Stimulated activated CD8-positive, alpha-beta memory T cell treated with anti-CD3 and anti-CD28 coated beads, Interleukin-2, amount 100 ng/mL, for 48 hours (primary cell): ENCODE results near the gene AGAP1.

ENCODE experiments used
- DNase-seq, 2 donors: peaks; one replicate each; pipeline ENCODE4 v3.0.0-alpha.2; 2020; ENCODE audit warnings: low read depth in 2 of 2

The AGAP1 gene

DNA sequence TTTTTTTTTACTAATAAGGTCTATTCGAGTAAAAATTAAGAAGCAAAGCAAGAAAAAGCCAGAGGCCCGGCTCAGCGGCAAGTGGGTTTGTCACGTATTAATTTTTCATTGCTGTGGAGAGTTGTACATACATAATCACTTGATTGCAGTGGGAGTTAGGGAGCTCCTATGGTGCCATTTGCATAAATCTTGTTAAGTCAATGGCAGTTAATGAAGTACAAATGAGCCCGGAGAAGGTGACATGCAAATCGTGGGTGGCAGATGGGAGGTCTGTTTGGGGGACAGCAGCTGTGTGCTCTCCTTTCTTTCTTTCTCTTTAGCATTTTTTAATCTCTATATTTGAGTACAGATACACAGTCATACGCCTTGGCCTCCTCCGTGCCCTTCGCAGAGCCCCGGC, 317.0 kb downstream of the AGAP1 start:
- no peak for DNase-seq

DNA sequence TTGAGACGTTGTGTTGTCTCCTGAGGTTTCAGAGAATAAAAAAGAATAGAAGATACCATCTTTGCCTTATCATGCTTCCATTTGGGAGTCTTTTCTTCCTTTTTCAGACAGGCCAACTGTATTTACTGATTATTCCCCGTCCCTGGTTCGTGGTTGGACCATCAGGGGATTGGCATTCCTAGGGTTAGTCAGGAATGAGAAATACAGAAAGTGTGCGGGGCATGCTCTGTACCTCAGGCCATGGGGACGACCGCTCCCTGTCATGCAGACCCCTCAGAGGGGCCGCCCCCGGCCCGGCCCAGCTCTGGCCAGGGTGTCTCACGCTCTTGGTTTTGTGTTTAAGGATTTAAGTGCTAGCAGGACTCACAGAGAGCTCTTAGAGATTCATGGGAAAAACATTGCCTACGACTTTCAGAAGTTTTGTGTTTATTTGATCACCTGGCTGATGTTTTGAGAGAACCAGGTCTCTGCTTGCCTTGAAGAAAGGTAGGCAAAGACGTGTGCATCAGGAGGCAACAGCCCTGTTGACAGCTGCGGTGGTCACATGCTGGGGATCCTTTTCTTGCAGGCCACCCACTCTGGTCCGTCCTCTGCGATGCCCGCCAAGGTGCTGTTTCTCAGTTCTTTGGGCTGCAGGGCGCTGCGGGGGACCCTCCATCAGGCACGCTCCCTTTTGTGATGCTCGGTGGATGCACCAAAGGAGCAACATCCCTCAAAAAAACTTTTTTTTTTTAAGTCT, 317.8 kb downstream of the AGAP1 start:
- no peak for DNase-seq

DNA sequence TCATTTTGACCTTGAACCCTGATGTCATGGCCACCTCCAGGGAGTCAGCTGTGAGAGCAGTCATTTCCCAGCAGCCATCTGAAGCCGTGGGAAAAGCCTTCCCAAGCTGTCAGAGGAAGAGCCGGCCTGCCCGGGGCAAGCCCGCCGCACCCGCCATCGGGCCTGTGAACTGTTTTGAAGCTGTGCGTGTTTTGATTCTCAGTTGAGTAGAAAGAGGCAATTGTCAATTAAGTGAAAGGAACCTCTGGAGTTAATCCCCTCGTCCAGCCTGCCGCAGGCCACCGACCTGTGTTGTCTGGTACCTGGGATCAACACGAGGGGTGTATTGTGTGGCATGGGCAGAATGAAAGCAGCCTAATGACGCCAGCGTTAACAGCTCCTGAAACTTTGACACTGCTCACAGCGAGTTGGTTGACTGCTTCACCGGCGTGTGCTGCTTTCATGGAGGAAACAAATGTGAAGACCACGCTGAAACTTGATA, 318.4 kb downstream of the AGAP1 start:
- no peak for DNase-seq

DNA sequence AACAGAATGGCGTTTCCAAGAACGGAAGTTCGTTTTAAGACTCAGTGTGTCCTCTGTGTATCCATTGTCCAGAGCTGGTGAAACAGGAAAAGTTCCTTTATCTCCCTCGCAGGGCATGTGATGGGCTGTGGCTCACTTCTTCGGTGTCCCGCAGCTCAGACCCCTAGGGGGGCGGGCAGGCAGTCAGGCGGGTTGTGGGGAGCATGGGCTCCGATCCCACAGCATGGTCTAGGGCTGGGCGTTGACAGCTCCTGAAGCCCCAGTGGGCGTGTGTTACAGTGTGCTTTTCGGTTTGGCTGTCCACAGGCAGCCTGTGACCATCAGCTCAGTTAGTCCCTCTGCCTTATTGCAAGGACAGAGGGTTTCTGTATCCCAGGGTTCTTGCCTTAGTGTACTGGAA, 319.6 kb downstream of the AGAP1 start:
- DNase-seq, result no peak

DNA sequence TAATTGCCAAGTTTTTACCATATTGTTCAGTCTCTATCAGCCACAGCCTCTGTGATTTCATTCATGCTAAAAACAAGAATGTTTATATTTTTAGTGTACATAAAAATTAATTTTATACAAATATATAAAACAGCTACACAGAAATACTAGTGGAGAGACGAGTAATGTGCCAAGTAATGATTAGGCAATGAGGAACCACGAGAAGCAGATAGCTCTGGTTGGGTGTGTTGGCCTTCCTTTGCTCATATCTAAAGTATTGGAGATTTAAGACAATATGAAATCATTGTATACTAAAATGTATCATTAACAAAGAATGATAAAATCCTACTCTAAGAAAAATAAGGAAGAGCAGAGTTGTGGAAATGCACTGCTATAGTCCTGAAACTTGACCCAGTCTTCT, 326.7 kb downstream of the AGAP1 start:
- no peak for DNase-seq

DNA sequence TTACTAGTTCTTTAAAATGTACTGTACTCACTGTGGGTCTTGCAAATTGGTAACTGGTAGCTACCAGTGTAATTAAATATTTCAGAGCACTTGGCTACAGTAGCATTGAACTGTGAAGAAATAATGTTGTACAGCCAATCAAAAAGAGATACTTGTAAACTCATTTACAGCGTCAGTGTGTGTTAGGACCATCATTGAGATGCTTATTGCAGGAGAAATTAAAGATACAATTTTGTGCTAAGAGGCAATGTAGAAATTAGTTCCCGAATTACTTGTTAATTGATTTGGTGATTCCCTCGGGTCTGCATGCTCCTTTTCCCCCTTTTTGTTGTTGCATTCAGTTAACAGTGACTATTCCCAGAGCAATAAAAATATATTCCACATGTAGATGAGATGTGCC, 330.5 kb downstream of the AGAP1 start:
- no peak for DNase-seq

DNA sequence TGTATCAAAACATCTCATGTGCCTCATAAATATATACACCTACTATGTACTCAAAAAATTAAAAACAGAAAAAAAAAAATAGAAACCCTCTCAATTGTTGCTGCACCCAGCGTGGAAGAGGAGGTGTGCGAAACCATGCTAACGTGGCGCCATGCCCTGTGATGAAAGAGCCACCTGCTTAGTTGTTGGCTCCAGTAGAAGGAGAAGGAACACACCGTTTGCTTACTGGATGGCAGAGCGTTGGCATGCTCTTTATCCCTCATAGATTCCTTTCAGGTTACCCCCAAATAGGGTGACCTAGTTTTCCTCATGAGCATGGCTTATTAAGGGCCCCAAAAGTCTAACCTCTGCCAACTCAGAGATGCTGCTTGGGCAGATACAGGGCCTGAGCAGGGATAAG, 332.1 kb downstream of the AGAP1 start:
- no peak for DNase-seq

DNA sequence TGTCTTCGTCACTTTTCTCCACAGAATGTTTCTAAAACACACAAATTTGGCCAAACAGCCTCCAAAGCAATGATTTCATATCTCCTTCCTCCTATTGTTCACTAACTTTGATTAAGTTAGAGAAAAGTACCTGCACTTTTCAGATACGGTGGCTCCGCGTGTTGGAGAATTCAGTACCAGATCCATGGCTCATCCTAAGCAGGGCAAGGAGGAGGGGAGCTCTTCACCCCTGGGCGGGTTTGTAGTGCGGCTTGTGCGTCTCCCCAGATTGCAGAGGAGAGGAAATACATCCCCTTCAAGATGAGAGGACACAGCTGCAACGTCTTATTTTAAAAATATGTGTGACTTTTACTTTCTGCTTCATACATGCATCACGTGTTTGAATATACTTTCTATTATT, 333.0 kb downstream of the AGAP1 start:
- DNase-seq, result no peak

DNA sequence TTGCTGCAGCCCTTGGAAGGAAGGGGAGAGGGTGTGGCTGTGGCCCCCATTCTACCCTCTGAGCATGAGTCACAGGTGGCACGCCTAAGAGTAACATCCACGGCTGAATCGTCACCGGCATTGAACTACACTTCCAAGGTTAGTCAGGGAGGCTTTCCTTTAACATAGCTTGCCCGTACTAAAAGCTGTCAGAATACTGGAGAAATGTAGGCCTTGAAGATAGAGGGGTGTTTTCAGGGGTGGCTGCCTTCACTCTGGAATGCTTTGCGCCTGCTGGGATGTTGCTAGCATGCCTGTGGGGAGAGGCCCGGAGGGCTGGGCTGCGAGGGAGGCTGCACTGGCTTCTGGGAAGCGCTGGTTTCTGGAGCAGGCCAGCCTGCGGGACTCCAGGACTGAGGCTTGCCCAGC, 333.7 kb downstream of the AGAP1 start:
- no peak for DNase-seq

DNA sequence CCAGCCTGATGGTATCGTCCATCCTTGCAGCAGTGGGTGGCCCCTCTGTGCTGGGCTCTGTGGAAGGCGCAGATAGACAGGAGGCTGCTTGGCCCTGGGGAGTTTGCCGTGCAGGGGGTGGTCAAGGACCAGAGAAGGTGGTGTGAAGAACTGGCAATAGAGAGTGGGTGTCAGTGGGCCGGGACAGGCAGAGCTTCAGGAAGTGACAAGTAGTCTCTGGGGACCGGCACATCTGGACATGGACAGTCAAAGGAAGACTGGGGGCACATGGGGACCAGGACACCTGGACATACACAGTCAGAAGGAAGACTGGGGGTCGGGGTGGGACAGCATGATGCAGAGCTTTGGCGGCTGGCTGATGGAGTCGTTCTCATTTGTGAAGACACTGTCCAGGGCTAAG, 335.9 kb downstream of the AGAP1 start:
- no peak for DNase-seq

DNA sequence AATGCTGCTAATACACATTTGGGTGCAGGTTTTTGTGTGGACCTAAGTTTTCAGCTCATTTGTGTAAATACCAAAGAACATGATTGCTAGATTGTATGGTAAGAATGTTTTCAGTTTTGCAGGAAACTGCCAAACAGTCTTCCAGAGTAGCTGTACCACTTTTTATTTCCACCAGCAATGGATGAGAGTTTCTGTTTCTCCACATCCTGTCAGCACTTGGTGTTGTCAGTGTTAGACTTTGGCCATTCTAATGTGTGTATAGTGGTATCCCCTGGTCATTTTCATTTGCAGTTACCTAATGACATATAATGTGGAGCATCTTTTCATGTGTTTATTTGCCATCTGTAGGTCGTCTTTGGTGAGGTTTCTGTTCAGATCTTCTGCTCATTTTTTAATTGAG, 337.9 kb downstream of the AGAP1 start:
- DNase-seq, result no peak

DNA sequence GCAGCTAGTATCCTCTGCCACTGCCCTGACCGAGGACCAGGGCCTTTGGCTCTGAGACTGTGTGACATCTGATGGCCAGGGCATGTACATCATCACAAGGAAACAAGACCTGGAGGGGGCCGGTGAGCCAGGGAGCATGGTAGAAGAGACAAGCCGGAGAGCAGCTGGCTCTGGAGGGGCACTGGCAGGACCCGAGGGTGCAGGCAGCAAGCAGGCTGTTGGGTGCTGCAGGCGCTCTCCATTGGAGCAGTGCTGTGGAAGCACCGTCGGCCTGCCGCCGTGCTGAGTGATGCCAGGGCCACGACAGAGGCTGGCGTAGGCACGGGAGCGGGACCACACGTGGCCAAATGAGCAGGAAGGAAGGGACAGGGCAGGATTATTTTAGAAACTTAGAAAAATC, 339.1 kb downstream of the AGAP1 start:
- DNase-seq, result no peak

DNA sequence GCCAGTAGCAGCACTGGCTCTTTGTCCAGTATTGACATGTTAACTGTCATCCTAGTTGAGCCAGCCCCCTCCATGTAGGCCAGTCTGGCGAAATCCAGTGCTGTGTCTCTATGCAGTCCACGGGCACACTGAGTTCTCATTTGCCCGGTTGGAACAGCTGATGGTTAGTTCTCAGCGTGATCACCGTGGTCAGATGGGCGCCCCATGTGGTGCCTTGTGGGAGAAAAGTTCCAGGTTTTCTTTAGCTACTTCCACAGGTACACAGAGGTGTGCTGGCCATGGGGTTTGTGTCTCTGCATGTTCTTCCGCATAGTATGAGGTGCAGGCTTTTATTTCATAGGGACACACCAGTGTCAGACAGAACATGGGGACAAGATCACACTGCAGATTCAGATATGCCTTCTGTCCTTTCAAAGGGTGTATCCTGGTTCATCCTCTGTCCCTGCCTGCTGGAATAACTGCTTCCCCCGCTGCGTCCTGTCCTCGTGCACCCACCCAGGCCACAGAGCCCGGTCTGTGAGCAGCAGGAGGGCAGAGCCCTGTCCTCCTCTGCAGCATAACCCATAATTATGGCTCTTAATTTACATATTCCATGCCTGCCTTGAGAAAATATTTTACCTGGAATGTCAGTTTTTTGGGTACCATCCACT, 340.3 kb downstream of the AGAP1 start:
- no peak for DNase-seq

DNA sequence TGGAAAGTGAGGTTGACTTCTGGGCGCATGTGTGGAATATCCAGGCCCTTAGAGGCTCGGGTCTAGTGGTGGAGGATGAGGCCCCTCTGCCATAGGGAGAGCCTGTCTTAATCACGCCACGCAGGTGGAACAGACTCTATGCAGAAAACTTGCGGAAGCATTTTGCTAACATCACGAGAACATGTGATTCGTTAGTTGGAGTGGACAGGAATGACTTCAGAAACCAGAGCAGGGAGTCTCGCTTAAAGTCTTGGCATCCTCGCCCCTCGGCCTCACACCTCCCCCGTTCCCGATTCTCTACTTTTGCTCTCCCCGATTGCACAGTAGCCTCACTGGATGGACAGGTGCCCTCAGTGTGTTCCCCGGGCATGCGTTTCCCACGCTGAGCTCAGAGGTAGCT, 340.9 kb downstream of the AGAP1 start:
- DNase-seq, result no peak

DNA sequence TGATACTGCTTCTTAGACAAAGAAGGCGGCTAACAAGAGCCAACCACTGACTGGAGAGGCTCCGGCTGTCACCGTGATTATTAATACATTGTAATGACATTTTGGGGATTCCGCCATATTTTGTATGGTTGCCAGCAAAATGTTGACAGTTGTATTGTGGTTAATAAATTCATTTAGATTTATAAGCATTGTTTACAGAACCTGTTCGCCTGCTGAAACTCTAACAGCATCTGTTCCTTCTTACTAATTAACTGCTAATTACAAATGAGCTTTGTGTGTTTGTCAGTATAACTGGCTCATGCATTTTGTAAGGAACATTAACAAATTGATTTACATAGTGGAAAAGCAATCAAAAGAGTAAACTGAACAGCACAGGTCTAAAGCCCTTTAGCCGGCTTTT, 342.0 kb downstream of the AGAP1 start:
- no peak for DNase-seq

DNA sequence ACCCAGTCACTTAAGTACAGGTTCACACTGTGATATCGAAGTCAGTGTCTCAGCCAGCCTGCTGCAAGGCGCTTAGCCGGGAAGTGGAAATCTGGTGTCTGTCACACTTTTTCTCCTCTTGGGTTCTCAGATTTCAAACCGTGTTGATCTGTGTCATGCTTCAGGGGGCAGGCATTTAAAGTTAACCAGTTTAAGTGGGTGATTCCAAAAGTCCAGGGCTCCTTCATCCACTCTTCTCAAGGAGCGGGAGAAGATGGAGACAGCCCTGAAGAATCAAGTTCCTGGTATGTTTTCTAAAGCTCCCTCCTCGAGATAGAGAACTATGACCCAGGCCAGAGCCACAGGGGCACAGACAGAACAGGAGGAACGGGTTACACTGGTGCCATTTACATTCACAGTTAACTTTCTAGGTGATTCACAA, 342.7 kb downstream of the AGAP1 start:
- no peak for DNase-seq

DNA sequence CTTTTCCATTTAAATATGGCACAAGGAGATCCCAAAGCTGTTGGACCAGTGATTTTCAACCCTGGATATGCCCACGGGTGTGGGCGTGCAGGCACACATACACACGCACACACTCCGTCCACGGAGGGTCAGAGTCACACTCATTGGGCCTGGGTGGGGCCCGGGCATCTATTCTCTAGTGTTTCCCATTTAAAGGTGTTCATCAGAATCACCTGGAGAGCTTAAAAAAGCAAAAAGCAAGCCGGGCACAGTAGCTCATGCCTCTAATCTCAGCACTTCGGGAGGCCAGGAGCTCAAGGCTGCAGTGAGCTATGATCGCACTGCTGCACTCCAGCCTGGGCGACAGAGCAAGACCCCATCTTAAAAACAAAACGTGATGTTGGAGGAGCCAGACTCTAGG, 345.4 kb downstream of the AGAP1 start:
- DNase-seq, result no peak

DNA sequence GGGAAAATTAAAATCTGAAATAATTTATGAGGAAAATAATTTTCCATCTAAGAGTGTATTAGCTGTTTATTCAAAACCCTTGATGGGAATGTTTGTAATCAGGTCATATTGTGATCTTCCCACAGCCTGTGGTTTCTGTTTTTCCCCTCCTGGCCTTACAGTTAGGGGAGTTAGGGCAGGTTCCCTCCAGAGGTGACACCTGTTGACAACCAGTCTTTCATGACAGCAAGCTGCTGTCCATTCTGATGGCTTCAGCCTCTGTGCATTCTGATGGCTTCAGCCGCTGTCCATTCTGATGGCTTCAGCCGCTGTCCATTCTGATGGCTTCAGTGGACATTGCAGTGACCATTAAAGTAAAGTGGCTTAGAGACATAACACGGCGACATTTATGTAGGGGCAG, 346.1 kb downstream of the AGAP1 start:
- DNase-seq, result no peak

DNA sequence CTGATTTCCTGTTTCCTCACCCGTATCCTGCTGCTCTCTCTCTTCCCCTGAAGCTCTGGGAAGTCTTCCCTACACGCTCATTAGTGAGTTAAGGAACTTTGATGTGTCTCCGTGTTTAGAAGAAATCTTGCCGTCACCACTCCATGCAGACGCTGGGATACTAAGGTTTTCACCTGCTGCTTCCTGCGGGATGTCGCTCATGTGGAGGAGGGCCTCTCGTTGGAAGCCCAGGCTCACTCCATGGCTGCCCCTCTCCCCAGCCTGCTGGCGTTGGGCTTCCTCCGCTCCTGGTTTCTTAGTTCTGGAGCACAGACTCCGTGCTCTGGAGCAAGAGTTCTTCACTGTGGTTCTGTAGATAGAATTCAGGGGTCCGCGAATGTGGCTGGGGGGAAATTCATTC, 348.0 kb downstream of the AGAP1 start:
- no peak for DNase-seq

DNA sequence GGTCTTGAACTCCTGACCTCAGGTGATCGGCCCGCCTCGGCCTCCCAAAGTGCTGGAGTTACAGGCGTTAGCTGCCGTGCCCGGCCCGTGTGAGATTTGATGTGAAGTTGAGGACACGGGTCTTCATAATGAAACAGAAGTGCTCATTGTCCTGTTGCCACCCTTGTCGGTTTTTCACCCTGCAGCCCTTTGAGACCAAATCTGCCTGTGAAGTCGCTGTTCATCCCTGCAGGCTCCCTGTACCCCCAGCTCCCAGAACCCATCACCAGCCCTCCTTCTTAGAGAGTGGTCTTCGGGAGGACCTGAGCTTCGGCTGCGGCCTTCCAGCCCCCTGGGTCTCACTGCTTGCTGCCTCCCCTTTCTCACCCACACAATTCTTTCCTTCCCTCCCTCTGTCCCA, 349.1 kb downstream of the AGAP1 start:
- DNase-seq, result no peak

DNA sequence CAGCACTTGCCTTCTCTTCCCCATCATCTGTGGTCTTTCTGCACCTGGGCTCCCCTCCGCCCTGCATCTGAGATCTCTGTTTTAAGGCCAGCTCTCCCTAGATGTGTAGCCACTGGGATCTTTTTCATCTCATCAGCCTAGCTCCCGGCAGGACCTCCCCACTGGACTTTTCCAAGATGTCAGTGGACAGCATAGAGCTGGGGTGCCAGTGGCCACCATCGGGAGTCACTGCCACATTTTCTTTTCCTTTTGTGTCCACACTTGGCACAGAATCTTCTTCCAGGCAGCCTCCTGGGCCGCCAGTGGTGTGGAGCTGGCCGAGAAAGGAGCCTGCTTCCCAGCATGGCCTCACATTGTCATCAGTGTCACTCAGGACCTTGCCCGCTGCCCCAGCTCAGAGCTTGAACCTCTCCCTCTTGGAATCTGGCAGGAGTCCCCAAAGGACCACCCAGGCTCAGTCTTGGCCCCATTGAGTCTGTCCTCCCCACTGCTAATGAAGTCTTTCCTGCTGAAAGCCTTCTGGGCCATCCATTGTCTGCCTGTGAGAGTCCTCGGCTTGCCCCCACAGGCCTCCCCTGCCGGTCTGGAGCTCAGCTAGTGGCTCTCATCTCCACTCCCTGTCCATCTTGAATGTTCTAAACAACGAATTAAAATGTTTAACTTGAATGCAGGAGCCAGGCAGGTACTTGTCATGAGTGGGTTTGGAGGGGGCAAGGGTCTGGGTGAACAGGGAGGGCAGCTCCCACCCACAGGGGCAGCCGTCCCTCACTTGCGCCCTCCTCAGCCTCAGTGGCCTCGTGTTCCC, 349.9 kb downstream of the AGAP1 start:
- DNase-seq, result no peak

DNA sequence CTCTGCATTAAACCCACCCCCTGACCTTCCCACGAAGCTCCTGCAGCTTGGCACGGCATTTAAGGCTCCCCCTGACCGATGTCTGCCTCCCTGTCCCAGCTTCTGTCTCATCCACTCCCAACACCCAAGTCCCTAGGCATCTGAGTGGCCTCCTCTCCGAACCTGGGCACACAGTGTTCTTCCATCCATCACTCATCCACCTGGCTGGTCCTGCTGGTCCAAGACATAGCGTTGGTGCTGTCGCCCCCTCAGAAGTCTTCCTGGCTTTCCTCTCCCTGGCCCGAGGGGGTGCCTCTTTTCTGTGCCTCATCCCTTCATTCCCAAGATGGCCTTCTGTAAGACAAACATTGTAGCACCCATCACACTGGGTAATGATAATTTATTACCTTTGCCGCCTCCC, 350.7 kb downstream of the AGAP1 start:
- DNase-seq, result no peak

DNA sequence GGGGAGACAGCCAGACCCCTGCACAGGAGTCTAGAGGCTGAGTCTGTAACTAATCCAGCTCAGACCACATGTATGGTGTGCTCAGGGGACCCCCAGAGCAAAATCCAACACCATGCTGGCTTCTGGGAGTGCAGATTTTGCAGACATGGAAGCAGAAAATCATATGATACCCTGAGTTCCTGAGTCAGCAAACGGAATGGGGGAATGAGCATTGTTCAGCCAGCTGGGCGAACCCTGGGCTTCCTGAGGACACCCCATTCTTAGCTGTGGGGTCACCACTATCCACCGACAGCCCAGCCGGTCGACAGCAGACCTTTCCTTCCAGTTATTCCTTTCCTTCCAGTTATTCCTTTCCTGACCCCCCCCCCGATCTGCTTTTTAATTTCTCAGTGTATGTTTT, 351.4 kb downstream of the AGAP1 start:
- DNase-seq, result no peak
